ENCODE measurements around the gene IFT74.

The IFT74 gene

DNA sequence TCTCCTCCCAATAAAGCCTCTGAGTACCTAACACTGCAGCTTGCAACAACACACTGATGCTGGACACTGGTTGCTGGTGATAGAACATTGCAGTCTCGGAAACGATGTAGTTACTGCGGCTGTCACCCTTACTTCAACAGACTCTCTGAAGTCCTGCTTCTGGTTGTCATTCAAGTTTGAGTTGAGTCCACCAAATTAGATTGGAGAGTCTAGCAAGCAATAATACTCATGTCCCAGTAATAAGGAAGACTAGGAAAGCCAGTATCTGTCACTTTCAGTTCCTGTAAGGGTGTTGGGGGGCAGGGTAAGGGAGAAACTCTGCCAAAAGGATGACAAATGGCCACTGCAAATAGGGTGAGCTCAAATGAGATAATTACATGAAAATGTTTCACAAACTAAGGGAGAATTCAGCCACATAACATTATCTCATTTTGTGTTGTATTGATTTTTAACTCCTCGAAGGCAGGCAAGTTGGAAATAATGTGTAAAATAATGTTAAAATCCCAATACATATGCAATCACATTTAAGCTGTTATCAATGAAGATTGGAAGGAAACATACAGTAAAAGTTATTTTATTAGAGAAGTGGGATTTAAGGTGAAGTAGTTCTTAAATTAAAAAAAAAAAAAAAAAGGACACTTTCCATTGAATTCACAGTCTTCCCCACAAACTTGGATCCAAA, 849 bp upstream of the IFT74 start:
- H3K27me3 ChIP-seq, result peaks cover 32 to 49% (median 43%) of the 10 kb centered on the region in 11 experiments
- H4K20me1 ChIP-seq, result no peaks in the 10 kb centered on the region
- H3K9me3 ChIP-seq (replicated peaks in 1 of 11), result peaks cover 15 to 24% (median 20%) of the 10 kb centered on the region in 11 experiments
- H3K4me2 ChIP-seq, result peak overlapping the region in 3 of 11 experiments; percentile 6 to 52 (median 48); a peak in 5 of 22 replicates
- H3K27ac ChIP-seq, result no peak overlapping the region
- peaks cover 0 to 14% (median 0%) of the 10 kb centered on the region in 10 experiments; a peak in 6 of 20 replicates for H3K4me1 ChIP-seq
- no peak overlapping the region for H3K9ac ChIP-seq
- no peak overlapping the region for H3K4me3 ChIP-seq
- H3K36me3 ChIP-seq, result peaks cover 0 to 2% (median 0%) of the 10 kb centered on the region in 11 experiments; a peak in 2 of 22 replicates
- TF ChIP-seq Cebpa-rat (IDR thresholded peaks at IDR 0.05), result no peak

DNA sequence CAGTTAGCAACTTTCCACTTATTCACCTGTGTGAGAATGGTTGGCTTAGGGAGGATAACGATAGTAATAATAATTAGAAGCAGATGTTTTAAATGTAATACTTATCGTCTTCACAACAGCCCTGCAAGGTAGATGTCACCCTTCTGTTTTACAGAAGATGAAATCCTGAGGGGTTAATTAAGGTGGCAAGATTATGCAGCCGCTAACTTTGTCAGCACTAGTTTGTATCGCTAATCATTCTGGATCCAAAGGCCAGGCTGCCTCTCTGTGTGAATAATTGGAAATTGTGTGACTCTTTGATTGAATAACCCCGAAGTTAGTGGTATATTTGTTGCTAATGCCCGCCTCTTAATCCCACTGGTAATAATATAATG, 635 bp downstream of the IFT74 start:
- no peak overlapping the region for H3K9ac ChIP-seq
- no peak overlapping the region for H3K4me2 ChIP-seq
- H3K27me3 ChIP-seq, result peaks cover 32 to 49% (median 43%) of the 10 kb centered on the region in 11 experiments
- H4K20me1 ChIP-seq, result no peaks in the 10 kb centered on the region
- no peak overlapping the region for H3K27ac ChIP-seq
- H3K9me3 ChIP-seq (replicated peaks in 1 of 11), result peaks cover 15 to 24% (median 20%) of the 10 kb centered on the region in 11 experiments
- peaks cover 0 to 14% (median 0%) of the 10 kb centered on the region in 10 experiments; a peak in 6 of 20 replicates for H3K4me1 ChIP-seq
- TF ChIP-seq Cebpa-rat (IDR thresholded peaks at IDR 0.05), result no peak
- peaks cover 0 to 2% (median 0%) of the 10 kb centered on the region in 11 experiments; a peak in 2 of 22 replicates for H3K36me3 ChIP-seq
- H3K4me3 ChIP-seq, result 0 out of 20 replicates have a peak overlapping the region, but pooled peaks of 1 of the 10 experiments have one; percentile 36

DNA sequence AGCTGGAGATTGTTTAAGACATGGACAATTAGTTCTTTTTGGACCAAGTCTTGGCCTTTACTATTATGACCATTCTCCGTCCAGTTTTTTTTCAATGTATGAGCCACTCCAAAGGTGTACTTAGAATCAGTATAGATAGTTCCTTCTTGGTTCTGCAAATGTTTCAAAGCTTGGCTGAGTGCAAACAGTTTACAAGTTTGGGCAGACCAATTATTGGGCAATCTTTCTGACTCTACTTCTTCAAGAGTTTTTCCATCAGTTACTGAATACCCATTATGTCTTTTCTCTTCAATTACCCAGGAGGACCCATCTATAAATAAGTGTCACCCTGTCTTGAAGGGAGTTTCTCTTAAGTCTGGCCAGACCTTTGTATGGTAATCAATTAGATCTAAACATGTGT, 15.5 kb downstream of the IFT74 start:
- Histone ChIP-seq H3K4me1 (no peaks in the 10 kb centered on the region), H3K36me3 (no peaks in the 10 kb centered on the region), H3K27me3 (no peaks in the 10 kb centered on the region), H3K4me3 (no peak overlapping the region), H3K9me3 (replicated peaks in 1 of 11) (no peaks in the 10 kb centered on the region), H3K27ac (no peak overlapping the region), H4K20me1 (no peaks in the 10 kb centered on the region), H3K9ac (no peak overlapping the region), H3K4me2 (no peak overlapping the region)
- TF ChIP-seq Cebpa-rat (IDR thresholded peaks at IDR 0.05), result no peak

DNA sequence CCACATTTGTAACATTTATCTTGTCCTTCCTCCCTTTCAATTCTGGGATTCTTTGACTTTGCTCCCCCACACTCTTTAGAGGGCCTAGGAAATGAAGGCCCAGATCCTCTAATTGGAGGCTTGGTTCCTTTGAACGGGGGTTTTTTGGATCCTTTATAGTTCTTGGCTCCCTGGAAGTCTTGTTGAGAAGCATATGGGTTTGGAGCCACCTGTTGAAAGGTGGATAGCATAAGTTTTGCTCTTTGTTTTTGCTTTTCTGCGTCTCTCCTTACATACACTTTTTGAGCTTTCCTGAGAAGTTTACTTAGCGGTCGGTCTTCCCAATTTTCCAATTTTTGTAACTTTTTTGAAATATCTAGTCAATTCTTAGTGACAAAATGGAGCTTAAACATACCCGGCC, 17.8 kb downstream of the IFT74 start:
- Histone ChIP-seq H3K9me3 (replicated peaks in 1 of 11) (no peaks in the 10 kb centered on the region), H4K20me1 (no peaks in the 10 kb centered on the region), H3K27me3 (no peaks in the 10 kb centered on the region), H3K27ac (no peak overlapping the region), H3K36me3 (no peaks in the 10 kb centered on the region), H3K9ac (no peak overlapping the region), H3K4me1 (no peaks in the 10 kb centered on the region), H3K4me2 (no peak overlapping the region), H3K4me3 (no peak overlapping the region)
- no peak for TF ChIP-seq Cebpa-rat (IDR thresholded peaks at IDR 0.05)

DNA sequence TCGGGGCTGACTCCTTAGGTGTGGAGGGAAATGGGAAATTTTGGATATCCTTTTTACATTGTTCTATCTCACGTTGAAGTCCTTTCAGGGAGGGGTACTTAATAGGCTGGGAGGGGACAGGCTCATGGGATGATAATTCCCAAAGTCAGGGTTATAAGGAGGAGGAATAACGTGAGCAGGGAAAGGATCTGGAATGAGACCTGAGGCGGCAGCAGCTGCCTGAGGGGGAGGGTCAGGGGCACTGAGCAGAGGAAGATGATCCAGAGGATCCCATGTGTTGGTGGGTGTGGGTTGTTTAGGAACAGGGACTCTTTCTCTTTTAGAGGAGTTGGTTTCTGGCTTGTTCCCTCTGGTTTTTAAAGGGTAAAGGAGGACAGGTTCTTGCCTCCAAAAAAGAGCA, 18.7 kb downstream of the IFT74 start:
- no peak for TF ChIP-seq Cebpa-rat (IDR thresholded peaks at IDR 0.05)
- no peak overlapping the region for H3K4me3 ChIP-seq
- no peaks in the 10 kb centered on the region for H3K4me1 ChIP-seq
- no peak overlapping the region for H3K27ac ChIP-seq
- H3K27me3 ChIP-seq, result no peaks in the 10 kb centered on the region
- H3K36me3 ChIP-seq, result no peaks in the 10 kb centered on the region
- no peak overlapping the region for H3K9ac ChIP-seq
- H3K4me2 ChIP-seq, result no peak overlapping the region
- H3K9me3 ChIP-seq (replicated peaks in 1 of 11), result no peaks in the 10 kb centered on the region
- no peaks in the 10 kb centered on the region for H4K20me1 ChIP-seq

DNA sequence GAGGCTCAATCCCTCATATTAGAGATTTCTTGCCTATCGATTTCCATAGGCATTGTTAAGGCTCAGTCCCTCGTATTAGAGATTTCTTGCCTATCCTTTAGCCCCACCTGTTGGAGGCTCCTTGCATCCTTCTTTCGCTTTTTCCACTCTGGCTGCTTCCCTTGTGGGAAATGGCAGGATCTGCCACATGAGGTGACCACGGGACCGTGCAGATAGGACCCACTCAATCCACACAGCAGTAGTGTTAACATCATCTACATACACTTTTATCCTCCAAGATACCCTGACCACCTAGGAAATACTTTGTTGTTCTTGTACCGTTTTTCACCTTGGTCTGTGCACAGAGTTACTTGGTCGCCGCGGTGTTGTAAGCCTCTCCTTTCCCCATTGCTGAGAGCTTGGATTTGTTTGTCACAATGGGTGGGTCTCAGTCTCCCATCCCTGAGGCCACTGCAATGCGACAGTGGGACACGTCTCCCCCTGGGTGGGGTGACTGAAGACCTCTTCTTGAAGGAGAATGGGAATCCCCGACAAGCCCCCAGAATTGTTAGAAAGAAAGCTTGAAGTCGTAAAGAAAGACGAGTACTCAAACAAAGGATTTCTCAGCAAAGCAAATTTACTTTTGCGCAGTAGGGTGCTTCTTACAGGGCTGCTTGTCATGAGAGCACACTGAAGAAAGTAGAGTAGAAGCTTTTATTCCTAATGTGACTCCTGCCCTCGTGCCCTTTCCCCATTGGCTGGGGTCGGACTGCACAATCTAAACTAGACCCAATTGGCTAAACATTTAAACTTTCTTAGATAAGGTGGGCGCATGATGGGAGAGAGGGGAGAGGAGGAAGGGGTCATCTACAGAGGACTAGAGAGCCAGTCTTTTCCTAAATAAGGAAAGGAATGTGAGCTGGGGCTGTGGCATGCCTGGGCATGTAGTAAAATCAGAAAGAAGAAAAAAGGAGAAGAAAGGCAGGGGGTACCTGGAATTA, 19.8 kb downstream of the IFT74 start:
- no peak overlapping the region for H3K4me3 ChIP-seq
- H4K20me1 ChIP-seq, result no peaks in the 10 kb centered on the region
- H3K9me3 ChIP-seq (replicated peaks in 1 of 11), result no peaks in the 10 kb centered on the region
- no peak overlapping the region for H3K4me2 ChIP-seq
- no peak overlapping the region for H3K27ac ChIP-seq
- no peaks in the 10 kb centered on the region for H3K4me1 ChIP-seq
- no peak for TF ChIP-seq Cebpa-rat (IDR thresholded peaks at IDR 0.05)
- no peak overlapping the region for H3K9ac ChIP-seq
- H3K36me3 ChIP-seq, result no peaks in the 10 kb centered on the region
- no peaks in the 10 kb centered on the region for H3K27me3 ChIP-seq

DNA sequence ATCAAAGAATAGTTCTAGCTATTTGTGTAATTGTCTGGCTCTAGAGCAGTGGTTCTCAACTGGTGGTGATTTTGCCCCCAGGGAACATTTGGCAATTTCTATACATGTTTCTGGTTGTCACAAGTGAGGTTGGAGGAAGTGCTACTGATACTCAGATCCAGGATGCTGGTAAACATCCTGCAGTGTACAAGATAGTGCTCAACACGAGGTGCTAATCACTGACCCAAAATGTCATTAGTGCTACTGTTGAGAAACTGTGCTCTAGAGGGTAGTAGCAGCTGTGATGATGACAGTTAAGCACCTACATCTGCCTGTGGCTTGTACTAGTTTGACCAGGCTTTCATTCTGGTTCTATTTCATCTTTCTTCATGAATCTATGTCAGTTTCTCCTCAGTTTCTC, 27.1 kb downstream of the IFT74 start:
- Histone ChIP-seq H3K27me3 (no peaks in the 10 kb centered on the region), H3K9me3 (replicated peaks in 1 of 11) (peaks cover 0 to 4% (median 0%) of the 10 kb centered on the region in 11 experiments; a peak in 3 of 22 replicates), H3K4me1 (peaks cover 0 to 15% (median 12%) of the 10 kb centered on the region in 10 experiments; a peak in 14 of 20 replicates), H3K27ac (peak overlapping the region in 3 of 11 experiments; percentile 49 to 61 (median 59); a peak in 5 of 22 replicates), H4K20me1 (no peaks in the 10 kb centered on the region), H3K4me2 (peak overlapping the region in 8 of 11 experiments; percentile 10 to 70 (median 39); a peak in 15 of 22 replicates), H3K9ac (no peak overlapping the region), H3K4me3 (no peak overlapping the region), H3K36me3 (no peaks in the 10 kb centered on the region)
- TF ChIP-seq Cebpa-rat (IDR thresholded peaks at IDR 0.05), result peak in 3 of 11 experiments; percentile 13 to 56 (median 40); a peak in 2 of 22 replicates

DNA sequence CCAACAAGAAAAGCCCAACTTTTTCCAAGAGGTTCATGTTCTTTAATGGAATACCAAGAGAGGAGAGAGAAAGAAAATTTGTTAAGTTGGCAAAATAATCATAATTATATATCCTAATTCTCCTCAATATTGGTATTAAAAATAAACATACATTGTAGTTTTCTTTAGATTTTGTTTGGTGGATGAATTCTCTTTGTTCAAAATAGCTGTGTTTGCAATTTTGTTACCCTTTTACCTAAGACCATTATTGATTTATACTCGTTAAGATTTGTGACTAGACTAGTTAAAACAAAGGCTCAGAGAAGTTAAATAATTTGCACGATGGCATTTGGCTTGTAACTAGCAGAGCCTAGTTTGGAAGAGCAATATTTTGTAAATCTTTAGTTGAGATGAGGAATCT, 39.6 kb downstream of the IFT74 start:
- H3K27ac ChIP-seq, result no peak overlapping the region
- no peaks in the 10 kb centered on the region for H3K27me3 ChIP-seq
- no peak for TF ChIP-seq Cebpa-rat (IDR thresholded peaks at IDR 0.05)
- H3K9me3 ChIP-seq (replicated peaks in 1 of 11), result no peaks in the 10 kb centered on the region
- no peak overlapping the region for H3K4me3 ChIP-seq
- no peaks in the 10 kb centered on the region for H4K20me1 ChIP-seq
- H3K4me1 ChIP-seq, result no peaks in the 10 kb centered on the region
- H3K9ac ChIP-seq, result no peak overlapping the region
- no peak overlapping the region for H3K4me2 ChIP-seq
- H3K36me3 ChIP-seq, result no peaks in the 10 kb centered on the region

DNA sequence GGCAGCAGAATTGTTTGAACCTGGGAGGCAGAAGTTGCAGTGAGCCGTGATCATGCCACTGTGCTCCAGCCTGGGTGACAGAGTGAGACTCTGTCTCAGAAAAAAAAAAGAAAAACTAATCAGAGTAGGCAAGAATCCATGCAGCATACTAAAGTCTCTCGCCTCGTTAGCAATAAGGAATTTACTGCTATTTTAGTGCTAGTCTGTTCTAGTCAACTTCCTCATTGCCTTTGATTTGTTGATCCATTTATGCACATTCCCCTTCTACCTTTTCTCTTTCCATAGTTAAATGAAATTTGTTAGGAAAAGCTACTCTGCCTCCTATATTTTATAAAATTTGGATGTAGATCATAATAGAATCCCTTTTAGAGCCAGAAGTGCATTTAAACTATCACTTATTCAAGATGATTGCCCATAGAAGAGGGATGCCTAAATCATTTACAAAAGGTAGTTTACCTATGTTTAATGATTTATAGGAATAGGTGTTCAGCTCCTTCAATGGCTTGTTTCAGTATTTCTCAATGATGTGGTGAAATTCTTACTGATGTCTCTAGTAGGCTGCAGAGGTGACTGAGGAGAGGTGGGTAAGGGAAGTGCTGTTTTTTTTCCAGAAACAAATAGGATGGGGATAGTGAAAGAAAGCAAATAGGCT, 47.3 kb downstream of the IFT74 start:
- no peak overlapping the region for H3K9ac ChIP-seq
- H3K4me2 ChIP-seq, result no peak overlapping the region
- H3K36me3 ChIP-seq, result no peaks in the 10 kb centered on the region
- no peak for TF ChIP-seq Cebpa-rat (IDR thresholded peaks at IDR 0.05)
- peaks cover 0 to 7% (median 0%) of the 10 kb centered on the region in 11 experiments; a peak in 1 of 22 replicates for H3K9me3 ChIP-seq (replicated peaks in 1 of 11)
- no peaks in the 10 kb centered on the region for H3K4me1 ChIP-seq
- H3K4me3 ChIP-seq, result no peak overlapping the region
- no peaks in the 10 kb centered on the region for H4K20me1 ChIP-seq
- no peak overlapping the region for H3K27ac ChIP-seq
- no peaks in the 10 kb centered on the region for H3K27me3 ChIP-seq

Data from BLaER1 treated with 17β-estradiol and CSF1 and Interleukin-3, amounts not matched to agents 10 nM and 100 nM (cell line).